ENCODE results near the gene LRRIQ4.

Gene LRRIQ4

DNA sequence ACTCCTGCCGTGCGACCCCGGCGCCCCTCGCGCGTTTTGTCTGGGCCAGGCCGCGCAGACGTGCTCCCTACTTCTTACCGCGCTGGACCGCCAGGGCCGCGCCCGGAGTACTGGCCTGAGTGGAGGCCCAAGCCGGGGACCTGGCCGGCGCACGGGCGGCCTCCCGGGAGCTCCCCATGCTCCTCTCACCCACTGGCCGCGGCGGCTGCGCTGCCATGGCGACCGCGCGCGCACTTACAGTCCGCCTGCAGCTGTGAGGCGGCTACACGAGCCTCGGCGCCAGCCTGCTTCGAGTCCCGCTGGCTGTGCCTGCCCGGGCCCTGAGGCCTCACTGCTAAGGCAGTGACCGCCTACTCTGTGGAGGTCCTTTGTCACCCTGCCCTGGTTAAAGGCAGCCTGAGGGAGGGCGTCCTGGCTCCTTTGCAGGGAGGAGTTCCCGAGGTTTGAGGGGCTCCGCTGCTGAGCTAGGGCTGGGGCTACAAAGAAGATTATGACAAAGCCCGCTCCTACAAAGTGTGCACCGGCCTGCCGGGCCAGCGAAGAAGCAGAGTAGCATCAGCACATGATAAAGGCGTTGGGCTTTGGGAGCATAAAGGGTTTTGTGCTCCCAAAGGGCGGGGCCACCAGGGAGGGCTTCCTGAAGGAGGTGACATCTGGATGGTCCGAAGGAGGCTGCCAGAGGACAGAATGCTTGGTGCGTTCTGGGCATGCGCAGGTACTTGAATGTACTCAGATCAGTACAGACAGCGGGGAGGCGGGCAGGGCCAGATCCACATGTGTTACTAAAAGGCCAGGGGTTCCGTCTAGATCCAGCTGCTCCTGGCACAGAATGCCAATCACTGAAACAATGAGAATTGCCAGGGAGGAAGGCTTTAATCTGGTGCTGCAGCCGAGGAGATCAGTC, at the start of gene LRRIQ4, which contains the start of gene LRRC34:
Gene LRRIQ4, plus strand, starts transcription at position 539 of the 904 bp plus-strand sequence. CDS start 9,052 bp downstream, outside the sequence.
Gene LRRC34, minus strand, starts transcription at position 573 of the 904 bp plus-strand sequence. Its CDS starts 356 bp downstream, at position 217.
- DNase-seq (ENCODE audit: low read depth, low spot score) = peak; percentile 27

DNA sequence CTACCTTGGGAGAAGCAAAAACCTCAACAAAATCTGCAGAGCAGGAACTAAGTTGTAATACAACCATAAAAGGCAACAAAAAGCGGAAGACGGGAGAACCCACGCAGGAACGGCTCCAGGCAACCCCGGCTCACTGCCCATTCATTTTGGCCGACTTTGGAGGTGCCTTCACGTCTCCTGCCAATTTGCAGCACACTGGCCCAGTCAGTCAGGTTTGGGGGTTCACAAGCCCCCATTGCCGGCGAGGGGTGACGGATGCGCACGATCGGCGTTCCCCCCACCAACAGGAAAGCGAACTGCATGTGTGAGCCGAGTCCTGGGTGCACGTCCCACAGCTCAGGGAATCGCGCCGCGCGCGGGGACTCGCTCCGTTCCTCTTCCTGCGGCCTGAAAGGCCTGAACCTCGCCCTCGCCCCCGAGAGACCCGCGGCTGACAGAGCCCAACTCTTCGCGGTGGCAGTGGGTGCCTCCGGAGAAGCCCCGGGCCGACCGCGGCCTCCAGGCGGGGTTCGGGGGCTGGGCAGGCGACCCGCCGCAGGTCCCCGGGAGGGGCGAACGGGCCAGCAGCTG, 48.3 kb upstream of the LRRIQ4 start:
- DNase-seq (ENCODE audit: low read depth, low spot score) = no peak

DNA sequence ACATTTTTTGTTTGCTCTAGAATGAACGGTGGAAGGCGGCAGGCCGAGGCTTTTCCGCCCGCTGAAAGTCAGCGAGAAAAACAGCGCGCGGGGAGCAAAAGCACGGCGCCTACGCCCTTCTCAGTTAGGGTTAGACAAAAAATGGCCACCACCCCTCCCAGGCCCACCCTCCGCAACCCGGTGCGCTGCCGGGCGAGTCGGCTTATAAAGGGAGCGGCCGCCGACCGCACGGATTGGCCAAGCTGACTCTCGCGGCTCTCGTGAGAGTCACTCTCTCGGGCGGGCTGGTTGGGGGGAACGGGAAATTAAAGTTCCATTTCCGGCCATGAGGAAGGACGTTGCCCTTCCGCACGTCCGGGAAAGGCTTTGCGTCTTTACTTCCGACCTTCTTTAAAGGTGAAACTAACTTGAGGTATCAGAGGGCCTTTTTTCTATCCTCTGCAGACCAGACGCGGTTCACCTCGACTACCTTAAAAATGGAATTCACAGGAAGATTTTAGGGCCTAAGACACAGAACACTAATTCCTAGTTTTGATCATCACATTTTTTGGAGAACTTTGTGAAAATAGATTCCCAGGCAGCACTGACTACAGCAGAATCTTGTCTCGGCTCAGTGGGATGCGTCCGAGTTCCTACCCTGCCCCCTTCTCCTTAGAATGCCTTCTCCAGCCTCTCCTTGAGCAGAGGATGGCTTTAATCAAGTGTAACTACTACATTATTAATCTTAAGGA, 47.6 kb upstream of the LRRIQ4 start, which contains the start of gene TERC:
Gene TERC, minus strand, starts transcription at position 179 of the 731 bp plus-strand sequence.
- peak; percentile 66 for DNase-seq (ENCODE audit: low read depth, low spot score)

DNA sequence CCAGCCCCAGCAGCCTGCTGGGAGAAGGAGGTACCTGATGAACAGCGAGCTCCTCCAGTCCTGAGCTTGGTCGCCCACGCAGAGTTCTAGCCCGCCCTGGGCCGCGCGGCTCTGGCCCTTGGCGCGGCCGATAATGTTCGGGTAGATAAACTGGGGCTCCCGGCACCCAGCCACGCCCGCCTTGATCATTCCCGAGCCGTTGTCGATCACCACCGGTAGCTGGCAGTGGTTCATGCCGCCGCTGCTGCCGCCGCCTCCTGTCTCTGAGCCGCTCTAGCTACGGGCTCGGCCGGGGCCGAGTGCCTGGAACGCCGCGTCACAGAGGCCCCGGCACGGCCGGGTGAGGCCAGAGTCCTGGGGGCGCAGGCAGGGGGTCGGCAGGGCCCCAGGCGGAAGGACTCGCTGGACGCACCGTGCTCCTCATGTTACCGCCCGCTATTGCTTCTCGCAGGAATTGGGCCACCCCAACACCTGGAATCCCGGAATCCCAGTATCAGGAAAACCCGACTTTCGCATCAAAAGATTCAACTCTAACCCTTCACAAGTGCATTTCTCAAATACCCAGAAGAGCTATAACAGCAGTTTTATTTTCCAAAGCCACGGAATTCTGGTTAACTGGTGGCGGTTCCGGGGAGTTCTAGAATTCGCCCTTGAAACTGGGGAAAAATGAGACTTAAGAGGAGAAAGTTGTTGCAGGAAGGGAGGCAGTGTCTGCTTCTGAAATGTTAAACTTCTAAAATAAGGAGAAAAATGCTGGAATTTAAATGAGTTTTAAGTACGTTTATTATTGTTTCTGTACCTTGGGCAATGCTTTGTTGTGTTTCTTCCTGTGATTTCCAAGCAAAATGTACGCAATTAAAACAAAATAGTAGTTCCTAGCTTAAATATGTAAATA, 43.1 kb upstream of the LRRIQ4 start, which contains the start of gene ACTRT3:
Gene ACTRT3, minus strand, starts transcription at position 275 of the 895 bp plus-strand sequence. Its CDS starts 41 bp downstream, at position 234.
- no peak for DNase-seq (ENCODE audit: low read depth, low spot score)

DNA sequence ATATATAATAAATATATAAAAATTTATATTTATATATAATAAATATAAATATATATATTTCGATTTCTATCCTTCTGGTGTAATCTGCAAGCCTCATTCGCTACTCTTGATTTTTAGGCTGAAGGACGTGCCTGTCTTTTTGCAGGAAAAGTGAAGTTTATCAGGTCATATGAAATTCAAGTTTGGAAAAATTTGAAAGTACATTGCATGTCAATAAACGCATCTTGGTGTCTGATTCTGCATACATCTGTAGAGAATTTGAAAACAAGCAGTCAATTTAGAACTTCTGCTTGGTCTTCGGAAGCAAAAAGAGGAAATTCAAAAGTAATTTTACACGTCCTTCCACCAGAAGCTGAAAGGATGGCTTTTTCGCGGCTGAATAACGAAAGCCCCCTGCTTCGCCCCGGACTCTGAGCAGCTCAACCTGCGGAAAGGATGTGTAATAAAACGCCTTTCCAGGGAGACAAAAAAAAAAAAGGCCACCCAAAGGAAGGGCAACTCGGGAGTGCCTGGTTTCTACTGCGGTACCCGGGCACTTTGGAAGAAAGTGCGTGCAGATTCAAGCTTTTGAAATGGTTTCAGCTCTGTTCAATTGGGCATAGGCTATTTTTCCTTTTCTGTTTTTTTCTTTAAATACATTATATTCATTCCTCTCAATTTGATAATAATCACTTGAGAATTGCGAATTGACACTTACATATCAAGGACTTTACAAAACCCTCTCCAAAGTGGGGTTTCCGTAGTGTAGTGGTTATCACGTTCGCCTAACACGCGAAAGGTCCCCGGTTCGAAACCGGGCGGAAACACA, 41.0 kb upstream of the LRRIQ4 start:
- no peak for DNase-seq (ENCODE audit: low read depth, low spot score)

DNA sequence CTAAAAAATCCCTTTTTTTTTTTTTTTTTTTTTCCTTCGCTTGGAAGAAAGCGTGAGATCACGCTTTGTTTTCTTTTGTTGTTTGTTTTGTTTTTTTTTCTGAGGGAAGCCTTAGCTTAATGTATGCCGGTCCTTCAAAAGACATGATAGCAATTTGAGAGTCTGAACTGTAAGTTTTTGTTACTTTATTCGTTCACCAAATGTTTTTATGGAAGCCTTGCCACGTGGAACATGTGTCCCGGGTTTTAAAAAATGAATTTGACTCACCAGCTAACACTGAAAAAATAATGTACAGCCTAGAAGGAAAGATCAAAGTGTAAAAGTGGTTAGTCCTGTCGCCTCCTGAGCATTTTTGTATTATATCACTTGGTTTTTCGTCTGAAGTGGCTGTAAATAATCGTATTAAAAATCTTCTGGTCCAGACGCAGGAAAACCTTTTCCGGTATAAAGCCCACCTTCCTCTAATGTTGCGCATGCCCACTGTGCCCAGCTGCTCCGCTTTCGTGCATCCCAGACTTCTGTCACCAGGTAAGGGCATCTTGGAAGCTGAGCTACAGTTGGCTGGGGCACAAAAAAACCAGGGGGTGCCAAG, 40.3 kb upstream of the LRRIQ4 start:
- peak; percentile 71 for DNase-seq (ENCODE audit: low read depth, low spot score)

DNA sequence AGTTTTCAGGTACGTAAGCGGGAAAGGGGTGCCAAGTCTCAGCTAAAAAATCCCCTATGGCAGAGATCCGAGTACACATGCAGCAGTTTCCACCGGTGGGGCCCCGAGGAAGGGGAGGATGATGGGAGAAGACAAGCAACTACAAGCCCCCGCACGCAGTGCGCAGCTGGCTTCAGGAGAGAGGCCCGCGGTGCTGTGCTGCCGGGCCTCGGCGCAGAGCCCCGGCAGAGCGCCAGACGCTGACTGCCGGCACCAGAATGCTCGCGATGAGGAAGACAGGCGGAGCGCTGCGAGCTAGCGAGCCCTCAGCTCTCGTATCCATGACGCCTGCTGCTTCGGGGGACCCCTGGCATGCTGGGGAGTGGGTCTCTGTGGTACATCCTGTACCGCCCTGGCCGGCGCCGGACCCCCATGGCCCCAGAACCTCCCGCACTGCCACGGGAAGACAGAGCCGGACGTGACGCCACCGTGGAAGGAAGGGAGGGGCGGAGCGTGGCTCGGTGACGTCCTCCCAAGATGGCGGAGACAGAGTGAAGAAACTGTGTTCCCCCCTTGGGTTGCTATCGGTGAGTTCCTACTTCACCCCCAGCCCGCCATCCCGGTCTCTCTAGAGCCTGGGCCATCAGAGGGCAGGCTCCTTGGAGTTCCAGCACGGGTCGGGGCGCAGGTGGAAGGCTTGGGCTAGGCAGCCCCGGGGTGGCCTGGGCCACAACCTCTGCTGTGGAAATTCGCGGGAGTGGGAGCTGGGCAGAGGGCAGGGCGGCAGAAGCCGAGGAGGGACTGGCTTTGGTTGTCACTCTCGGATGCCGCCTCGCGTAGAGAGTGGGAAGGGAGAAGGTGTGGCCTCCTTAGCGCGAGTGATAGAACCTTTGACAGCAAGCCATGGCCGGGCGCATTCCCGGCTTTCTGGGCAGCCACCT, 39.5 kb upstream of the LRRIQ4 start, which contains the start of gene MYNN:
Gene MYNN, plus strand, starts transcription at position 500 of the 920 bp plus-strand sequence. CDS start 900 bp downstream, outside the sequence.
- DNase-seq (ENCODE audit: low read depth, low spot score) = peak; percentile 61

DNA sequence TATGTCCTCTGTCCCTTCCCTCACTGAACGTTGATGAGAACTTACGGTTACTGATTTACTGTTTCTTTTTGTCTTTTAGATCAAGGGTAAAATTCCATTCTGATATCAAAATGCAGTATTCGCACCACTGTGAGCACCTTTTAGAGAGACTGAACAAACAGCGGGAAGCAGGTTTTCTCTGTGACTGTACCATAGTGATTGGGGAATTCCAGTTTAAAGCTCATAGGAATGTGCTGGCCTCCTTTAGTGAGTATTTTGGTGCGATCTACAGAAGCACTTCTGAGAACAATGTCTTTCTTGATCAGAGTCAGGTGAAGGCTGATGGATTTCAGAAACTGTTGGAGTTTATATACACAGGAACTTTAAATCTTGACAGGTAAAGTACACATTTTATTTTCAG, 38.5 kb upstream of the LRRIQ4 start:
- DNase-seq (ENCODE audit: low read depth, low spot score) = no peak

DNA sequence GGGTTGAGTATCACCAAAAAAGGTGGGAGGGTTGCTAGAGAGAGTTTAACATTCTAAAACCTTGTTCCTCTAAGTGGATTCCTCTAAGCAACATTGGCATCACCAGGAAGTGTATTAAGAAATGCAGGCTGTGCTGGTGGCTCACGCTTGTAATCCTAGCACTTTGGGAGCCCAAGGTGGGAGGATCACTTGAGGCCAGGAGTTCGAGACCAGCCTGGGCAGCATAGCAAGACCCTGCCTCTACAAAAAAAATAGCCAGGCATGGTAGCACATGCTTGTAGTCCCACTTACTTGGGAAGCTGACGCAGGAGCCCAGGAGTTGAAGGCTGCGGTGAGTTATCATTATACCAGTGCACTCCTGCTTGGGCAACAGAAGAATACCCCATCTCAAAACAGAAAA, 34.8 kb upstream of the LRRIQ4 start:
- DNase-seq (ENCODE audit: low read depth, low spot score) = no peak

DNA sequence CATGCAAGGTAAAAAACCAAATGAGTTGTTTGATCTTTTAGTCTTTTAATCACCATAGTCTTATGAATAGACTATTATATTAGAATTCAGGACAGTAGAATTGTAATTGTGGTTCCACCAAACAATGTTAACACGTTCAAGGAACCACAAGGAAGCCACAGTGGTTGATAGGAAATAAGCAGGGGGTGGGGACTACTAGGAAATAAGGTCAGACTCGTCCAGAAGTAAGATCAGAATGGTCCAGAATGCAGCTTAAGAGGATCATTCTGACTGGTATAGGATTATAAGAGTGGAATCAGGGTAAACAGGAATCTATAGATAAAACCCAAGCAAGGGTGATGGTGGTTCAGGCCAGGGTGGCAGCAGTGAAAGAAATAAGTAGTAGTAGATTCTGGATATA, 31.9 kb upstream of the LRRIQ4 start:
- DNase-seq (ENCODE audit: low read depth, low spot score) = no peak

DNA sequence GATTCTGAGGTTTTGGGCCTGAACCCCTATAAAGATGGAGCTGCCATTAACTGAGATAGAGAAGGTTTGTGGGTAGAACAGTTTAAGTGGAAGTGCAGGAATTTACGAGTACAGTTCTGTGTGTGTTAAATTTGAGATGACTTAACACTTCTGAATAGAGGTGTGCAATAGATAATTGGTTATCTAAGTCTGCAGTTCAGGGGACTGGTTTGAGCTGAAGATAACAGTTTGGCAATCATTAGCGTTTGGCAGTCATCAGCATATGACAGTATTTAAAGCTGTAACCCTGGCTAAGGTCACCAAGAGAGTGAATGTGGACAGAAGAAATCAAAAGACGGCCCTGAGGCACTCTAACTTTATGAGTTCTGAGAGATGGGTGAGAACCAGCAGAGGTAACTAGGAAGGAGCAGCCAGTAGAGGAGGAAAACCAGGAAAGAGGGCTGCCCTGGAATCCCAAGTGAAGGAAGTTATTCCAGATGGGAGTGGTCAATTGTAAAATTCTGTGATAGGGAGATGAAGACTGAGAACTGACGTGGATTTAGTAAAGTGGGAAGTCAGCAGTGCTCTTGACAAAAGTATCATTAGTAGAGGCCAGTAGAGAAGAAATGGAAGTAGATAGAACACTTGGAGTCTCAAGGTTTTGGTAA, 31.3 kb upstream of the LRRIQ4 start:
- no peak for DNase-seq (ENCODE audit: low read depth, low spot score)

DNA sequence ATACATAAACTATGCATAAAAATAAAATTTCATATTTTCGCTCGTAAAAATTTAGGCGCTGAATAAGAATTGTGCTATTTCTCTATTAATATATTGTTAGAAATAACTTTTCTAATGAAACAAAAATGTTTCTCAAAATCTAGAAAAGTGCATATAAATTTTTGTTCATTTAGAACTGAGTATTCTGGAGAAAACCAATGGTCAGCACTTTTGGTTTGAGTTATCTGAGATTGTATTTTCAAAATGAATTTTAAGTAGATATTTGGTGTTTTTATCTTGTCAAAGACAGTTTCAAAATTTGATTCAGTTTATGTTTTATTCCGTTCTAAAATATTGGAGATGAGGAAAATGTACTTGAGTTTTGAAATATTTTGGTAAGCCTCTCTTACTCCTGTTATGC, 25.6 kb upstream of the LRRIQ4 start:
- no peak for DNase-seq (ENCODE audit: low read depth, low spot score)

DNA sequence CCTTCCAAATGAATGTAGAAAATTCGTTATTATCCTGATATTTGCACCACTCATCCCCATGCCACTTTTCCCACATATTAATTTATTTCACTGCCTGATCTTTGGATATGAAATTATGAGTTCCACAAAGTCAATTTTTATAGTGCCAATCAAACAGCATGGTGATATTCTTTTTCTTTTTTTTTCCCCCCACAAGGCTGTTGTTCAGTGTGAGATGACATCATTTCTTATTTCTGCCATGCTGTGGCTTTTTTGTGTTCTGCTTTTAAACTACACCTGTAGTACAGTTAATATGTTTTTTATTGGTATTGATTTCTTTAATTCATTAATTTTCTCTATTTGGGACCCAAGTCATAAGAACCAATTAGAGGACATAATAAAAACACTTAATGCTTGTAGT, 24.9 kb upstream of the LRRIQ4 start:
- no peak for DNase-seq (ENCODE audit: low read depth, low spot score)

DNA sequence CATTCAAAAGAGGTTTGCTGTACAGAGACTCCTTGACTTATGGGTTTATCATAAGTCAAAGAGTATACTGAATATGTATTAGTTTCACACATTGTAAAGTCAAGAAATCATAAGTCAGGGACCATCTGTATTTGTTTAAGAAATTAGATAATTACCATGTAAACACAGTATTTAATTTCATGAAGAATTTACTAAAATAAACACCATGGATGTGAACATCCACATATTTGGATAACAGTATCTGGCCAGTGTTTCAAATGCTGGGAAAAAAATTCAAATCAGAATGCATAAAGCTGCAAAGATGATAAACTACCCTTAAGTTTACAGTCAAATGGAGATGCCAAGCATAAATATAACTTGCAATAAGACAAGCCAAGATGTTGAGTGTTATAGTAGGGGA, 22.5 kb upstream of the LRRIQ4 start:
- DNase-seq (ENCODE audit: low read depth, low spot score) = no peak

DNA sequence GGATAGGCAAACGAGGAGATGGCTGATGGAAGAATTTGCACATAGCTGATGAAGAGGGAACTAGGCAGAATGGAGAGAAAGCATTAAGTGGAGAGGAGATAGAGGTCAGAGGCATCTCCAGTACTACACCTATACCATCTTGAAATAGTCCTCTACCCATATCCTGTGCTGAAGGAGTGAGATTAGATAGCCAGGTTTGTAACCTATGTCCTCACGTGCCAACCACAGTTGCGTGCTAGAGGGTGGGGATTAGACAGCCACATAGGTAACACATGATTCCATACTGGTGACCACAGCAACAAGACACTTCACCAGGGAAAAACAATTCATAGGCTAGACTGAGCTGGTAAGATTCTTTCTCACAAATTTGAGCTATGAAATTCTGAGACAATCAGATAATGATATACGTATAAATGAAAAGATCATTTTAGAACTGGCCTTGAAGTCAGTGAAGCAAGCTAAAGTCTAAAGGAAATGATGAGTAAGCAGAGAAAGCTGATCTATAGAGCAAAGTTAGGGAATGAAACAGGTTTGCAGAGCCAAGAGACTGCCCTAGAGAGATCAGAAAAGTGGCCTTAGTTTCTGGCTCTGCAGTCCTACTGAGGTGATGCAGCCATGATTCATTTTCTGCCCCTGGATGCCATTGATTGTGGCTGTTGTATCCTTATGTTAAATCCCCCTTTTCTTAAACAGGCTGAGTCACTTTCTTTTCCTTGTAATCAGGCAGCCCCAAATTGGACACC, 21.8 kb upstream of the LRRIQ4 start:
- no peak for DNase-seq (ENCODE audit: low read depth, low spot score)

DNA sequence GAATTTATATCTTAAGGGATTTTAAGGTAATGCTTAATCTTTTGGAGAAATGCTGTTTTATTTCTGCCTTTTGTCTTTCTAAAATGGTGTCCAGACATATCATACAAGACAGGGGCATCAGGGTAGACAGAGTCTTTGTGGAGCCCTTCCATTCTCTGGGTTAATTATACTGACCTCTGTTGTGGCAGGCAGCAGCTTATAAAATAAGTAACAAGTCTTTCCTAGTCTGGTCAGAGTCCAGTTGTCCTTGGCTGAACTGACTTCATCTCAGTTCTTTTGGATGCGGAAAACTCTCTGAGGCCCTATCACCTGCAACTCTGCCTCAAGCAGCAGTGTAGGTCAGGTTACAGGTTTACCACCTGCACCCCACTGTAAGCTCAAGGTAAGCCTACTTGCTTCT, 20.3 kb upstream of the LRRIQ4 start:
- no peak for DNase-seq (ENCODE audit: low read depth, low spot score)

DNA sequence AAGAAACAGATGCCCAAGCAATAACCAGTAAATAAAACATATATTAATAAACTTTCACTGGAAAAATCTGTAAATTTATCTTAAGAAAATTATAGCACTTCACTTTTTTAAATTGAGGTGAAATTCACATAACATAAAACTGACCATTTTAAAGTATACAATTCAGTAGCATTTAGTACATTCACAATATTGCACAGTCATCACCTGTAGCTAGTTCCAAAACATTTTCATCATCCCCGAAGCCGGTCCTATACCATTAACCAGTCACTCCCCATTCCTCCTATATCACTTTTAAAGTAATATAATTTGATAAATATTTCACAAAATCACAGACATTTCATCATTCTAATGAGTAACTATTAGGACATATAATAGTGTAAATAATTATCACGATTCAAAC, 8.0 kb upstream of the LRRIQ4 start:
- no peak for DNase-seq (ENCODE audit: low read depth, low spot score)
